WTC11 (cell line): ENCODE results near the gene NELFA.

ENCODE experiments used
- ETV6 ChIP-seq: sonication (generic); formaldehyde crosslinking; IDR thresholded peaks from 2 replicates; pipeline ENCODE4 v1.8.1; 2022; ENCODE audit warnings: mild to moderate bottlenecking, missing genetic modification reagents
- HMGXB4 ChIP-seq: sonication (generic); formaldehyde crosslinking; IDR thresholded peaks from 2 replicates; pipeline ENCODE4 v1.8.1; 2023; ENCODE audit warnings: mild to moderate bottlenecking, moderate library complexity, missing genetic modification reagents
- MAX ChIP-seq: sonication (generic); formaldehyde crosslinking; IDR thresholded peaks from 2 replicates; pipeline ENCODE4 v1.8.0; 2022; ENCODE audit warnings: mild to moderate bottlenecking, missing genetic modification reagents
- ZNF281 ChIP-seq: sonication (generic); formaldehyde crosslinking; IDR thresholded peaks from 2 replicates; pipeline ENCODE4 v1.8.0; 2023; ENCODE audit warnings: mild to moderate bottlenecking, missing genetic modification reagents
- TF ChIP-seq, protein P1 (sequence below): sonication (generic); formaldehyde crosslinking; IDR thresholded peaks from 2 replicates; pipeline ENCODE4 v1.8.1; 2022; ENCODE audit warnings: low read depth, mild to moderate bottlenecking, moderate library complexity, missing genetic modification reagents, borderline replicate concordance

GRCh38 chr4:1960170-1960825 is 48.5 kb downstream of the NELFA start:
- TF ChIP-seq ETV6, result no peak
- TF ChIP-seq, protein P1, sequence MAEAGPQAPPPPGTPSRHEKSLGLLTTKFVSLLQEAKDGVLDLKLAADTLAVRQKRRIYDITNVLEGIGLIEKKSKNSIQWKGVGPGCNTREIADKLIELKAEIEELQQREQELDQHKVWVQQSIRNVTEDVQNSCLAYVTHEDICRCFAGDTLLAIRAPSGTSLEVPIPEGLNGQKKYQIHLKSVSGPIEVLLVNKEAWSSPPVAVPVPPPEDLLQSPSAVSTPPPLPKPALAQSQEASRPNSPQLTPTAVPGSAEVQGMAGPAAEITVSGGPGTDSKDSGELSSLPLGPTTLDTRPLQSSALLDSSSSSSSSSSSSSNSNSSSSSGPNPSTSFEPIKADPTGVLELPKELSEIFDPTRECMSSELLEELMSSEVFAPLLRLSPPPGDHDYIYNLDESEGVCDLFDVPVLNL, result no peak
- TF ChIP-seq MAX (CRISPR knock-in tag), result no peak
- TF ChIP-seq ZNF281 (CRISPR knock-in tag), result no peak
- TF ChIP-seq HMGXB4 (CRISPR knock-in tag), result no peak
